ENCODE data around the gene KSR1.

DNA sequence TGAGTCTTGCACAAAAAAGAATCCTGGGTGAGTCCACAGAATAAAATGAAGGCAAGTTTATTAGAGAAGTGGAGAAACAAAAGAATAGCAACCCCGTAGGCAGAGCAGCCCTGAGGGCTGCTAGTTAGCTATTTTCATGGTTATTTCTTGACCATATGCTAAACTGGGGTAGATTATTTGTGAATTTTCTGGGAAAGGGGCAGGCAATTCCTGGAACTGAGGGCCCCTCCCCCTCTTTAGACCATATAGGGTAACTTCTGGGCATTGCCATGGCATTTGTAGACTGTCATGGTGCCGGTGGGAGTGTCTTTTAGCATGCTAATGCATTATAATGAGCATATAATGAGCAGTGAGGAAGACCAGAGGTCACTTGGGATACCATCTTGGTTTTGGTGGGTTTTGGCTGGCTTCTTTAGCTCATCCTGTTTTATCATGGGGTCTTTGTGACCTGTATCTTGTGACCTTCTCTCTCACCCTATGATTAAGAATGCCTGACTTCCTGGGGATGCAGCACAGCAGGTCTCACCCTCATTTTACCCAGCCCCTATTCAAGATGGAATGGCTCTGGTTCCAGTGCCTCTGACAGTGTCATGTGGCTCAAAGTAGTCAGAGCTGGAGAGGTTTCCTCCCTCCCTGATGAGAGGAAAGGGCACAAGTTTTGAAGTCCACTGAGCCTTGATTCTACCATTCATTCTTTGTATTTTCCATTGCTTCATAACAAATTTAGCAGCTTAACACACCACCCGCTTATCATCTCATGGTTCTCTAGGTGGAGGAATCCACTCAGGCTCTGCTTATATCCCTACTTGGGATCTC lies 119.1 kb downstream of the KSR1 start:
- TF ChIP-seq, protein P1, sequence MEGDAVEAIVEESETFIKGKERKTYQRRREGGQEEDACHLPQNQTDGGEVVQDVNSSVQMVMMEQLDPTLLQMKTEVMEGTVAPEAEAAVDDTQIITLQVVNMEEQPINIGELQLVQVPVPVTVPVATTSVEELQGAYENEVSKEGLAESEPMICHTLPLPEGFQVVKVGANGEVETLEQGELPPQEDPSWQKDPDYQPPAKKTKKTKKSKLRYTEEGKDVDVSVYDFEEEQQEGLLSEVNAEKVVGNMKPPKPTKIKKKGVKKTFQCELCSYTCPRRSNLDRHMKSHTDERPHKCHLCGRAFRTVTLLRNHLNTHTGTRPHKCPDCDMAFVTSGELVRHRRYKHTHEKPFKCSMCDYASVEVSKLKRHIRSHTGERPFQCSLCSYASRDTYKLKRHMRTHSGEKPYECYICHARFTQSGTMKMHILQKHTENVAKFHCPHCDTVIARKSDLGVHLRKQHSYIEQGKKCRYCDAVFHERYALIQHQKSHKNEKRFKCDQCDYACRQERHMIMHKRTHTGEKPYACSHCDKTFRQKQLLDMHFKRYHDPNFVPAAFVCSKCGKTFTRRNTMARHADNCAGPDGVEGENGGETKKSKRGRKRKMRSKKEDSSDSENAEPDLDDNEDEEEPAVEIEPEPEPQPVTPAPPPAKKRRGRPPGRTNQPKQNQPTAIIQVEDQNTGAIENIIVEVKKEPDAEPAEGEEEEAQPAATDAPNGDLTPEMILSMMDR (IDR thresholded peaks at IDR 0.05) = no peak
- no peak for TF ChIP-seq POLR2A (IDR thresholded peaks at IDR 0.05)
